WTC11 (cell line): ENCODE measurements around the gene DMD. TPM values are rescaled to one million over a fixed set of nuclear protein-coding genes. Genes with fewer than 3 reads are reported as not detected.

ENCODE experiments used
- ATAC-seq: fragments of 200-7000 bp; cut with Tn5 transposase; 2 replicates; pipeline ENCODE4 v1.10.0; 2021; ENCODE audit warnings: mild to moderate bottlenecking, moderate library complexity
- CTCF ChIA-PET: fragments of 300-600 bp; sonication (Branson Sonifier 250); formaldehyde crosslinking; loops from one replicate; lab custom pipeline; 2021; ENCODE audit warnings: antibody characterized with exemption; lab: Charles Lee
- POLR2A ChIA-PET: fragments of 350-600 bp; sonication (Branson Sonifier 250); formaldehyde crosslinking; loops from one replicate; lab custom pipeline; 2021; ENCODE audit warnings: antibody characterized with exemption; lab: Charles Lee
- DNase-seq: peaks from one replicate; pipeline ENCODE4 v3.0.0; 2021; ENCODE audit warnings: low spot score
- H3K27ac Mint-ChIP-seq: 2 replicates; pipeline ENCODE4 v1.8.0; 2021; ENCODE audit warnings: mixed read lengths
- H3K27me3 Mint-ChIP-seq: 2 replicates; pipeline ENCODE4 v1.8.0; 2021; ENCODE audit warnings: low read depth, mild to moderate bottlenecking, moderate library complexity, mixed read lengths
- H3K36me3 Mint-ChIP-seq: 2 replicates; pipeline ENCODE4 v1.8.0; 2021; ENCODE audit warnings: mixed read lengths
- H3K4me1 Mint-ChIP-seq: 2 replicates; pipeline ENCODE4 v1.8.0; 2022; ENCODE audit warnings: mixed read lengths
- H3K4me3 Mint-ChIP-seq: 2 replicates; pipeline ENCODE4 v1.8.0; 2021; ENCODE audit warnings: mild to moderate bottlenecking, moderate library complexity, mixed read lengths
- H3K9me3 Mint-ChIP-seq: 2 replicates; pipeline ENCODE4 v1.8.0; 2021; ENCODE audit warnings: mixed read lengths
- FOXP1 ChIP-seq: sonication (generic); formaldehyde crosslinking; IDR thresholded peaks from 2 replicates; pipeline ENCODE4 v1.8.0; 2022; ENCODE audit warnings: missing genetic modification reagents, mild to moderate bottlenecking, moderate library complexity, borderline replicate concordance
- JAZF1 ChIP-seq: fragments of 250-450 bp; sonication (Bioruptor Pico); IDR thresholded peaks from 2 replicates; pipeline ENCODE4 v1.9.0; 2021; ENCODE audit warnings: moderate library complexity, mild to moderate bottlenecking, inconsistent platforms
- NFATC4 ChIP-seq: fragments of 250-450 bp; sonication (Bioruptor Pico); IDR thresholded peaks from 2 replicates; pipeline ENCODE4 v1.9.0; 2021; ENCODE audit warnings: mild to moderate bottlenecking
- NR2C2 ChIP-seq: sonication (generic); formaldehyde crosslinking; IDR thresholded peaks from 2 replicates; pipeline ENCODE4 v1.8.0; 2022; ENCODE audit warnings: mild to moderate bottlenecking, missing genetic modification reagents
- OVOL2 ChIP-seq: fragments of 250-450 bp; sonication (Bioruptor Pico); IDR thresholded peaks from 2 replicates; pipeline ENCODE4 v1.9.0; 2021; ENCODE audit warnings: mild to moderate bottlenecking, borderline replicate concordance
- SMAD4 ChIP-seq: sonication (generic); formaldehyde crosslinking; IDR thresholded peaks from 2 replicates; pipeline ENCODE4 v1.8.0; 2022; ENCODE audit warnings: mild to moderate bottlenecking, missing genetic modification reagents
- TCF7 ChIP-seq: sonication (generic); formaldehyde crosslinking; IDR thresholded peaks from 2 replicates; pipeline ENCODE4 v1.8.0; 2022; ENCODE audit warnings: mild to moderate bottlenecking, low read depth, missing genetic modification reagents, moderate library complexity
- TEAD1 ChIP-seq: sonication (generic); formaldehyde crosslinking; IDR thresholded peaks from 2 replicates; pipeline ENCODE4 v1.8.0; 2022; ENCODE audit warnings: mild to moderate bottlenecking, missing genetic modification reagents
- TEAD4 ChIP-seq: sonication (generic); formaldehyde crosslinking; IDR thresholded peaks from 2 replicates; pipeline ENCODE4 v1.8.0; 2022; ENCODE audit warnings: mild to moderate bottlenecking, missing genetic modification reagents
- ZNF232 ChIP-seq: sonication (generic); formaldehyde crosslinking; IDR thresholded peaks from 2 replicates; pipeline ENCODE4 v1.8.0; 2022; ENCODE audit warnings: mild to moderate bottlenecking, missing genetic modification reagents
- ZNF416 ChIP-seq: fragments of 250-450 bp; sonication (Bioruptor Pico); IDR thresholded peaks from 2 replicates; pipeline ENCODE4 v1.9.0; 2021; ENCODE audit warnings: mild to moderate bottlenecking, inconsistent platforms
- total RNA-seq: library from RNA; stranded (reverse); gene quantifications from 3 replicates; pipeline ENCODE4 v1.2.3, GENCODE V29; 2021
- TF ChIP-seq, protein P1 (sequence below): sonication (generic); formaldehyde crosslinking; IDR thresholded peaks from 2 replicates; pipeline ENCODE4 v1.8.0; 2022; ENCODE audit warnings: mild to moderate bottlenecking, missing genetic modification reagents
- TF ChIP-seq, protein P2 (sequence below): sonication (generic); formaldehyde crosslinking; IDR thresholded peaks from 2 replicates; pipeline ENCODE4 v1.8.1; 2022; ENCODE audit warnings: mild to moderate bottlenecking, moderate library complexity, missing genetic modification reagents
- TF ChIP-seq, protein P3 (sequence below): fragments of 250-450 bp; sonication (Bioruptor Pico); conservative IDR thresholded peaks from 2 replicates; pipeline ENCODE4 v1.9.0; 2021; ENCODE audit warnings: mild to moderate bottlenecking
- TF ChIP-seq, protein P4 (sequence below): sonication (generic); formaldehyde crosslinking; IDR thresholded peaks from 2 replicates; pipeline ENCODE4 v1.8.1; 2023; ENCODE audit warnings: mild to moderate bottlenecking, missing genetic modification reagents
- TF ChIP-seq, protein P5 (sequence below): sonication (generic); formaldehyde crosslinking; IDR thresholded peaks from 2 replicates; pipeline ENCODE4 v1.8.0; 2022; ENCODE audit warnings: missing genetic modification reagents
- TF ChIP-seq, protein P6 (sequence below): sonication (generic); formaldehyde crosslinking; IDR thresholded peaks from 2 replicates; pipeline ENCODE4 v1.8.1; 2022; ENCODE audit warnings: mild to moderate bottlenecking, missing genetic modification reagents, moderate library complexity, borderline replicate concordance
- TF ChIP-seq, protein P7 (sequence below): sonication (generic); formaldehyde crosslinking; IDR thresholded peaks from 2 replicates; pipeline ENCODE4 v1.8.0; 2023; ENCODE audit warnings: missing genetic modification reagents
- TF ChIP-seq, protein P8 (sequence below): sonication (generic); formaldehyde crosslinking; IDR thresholded peaks from 2 replicates; pipeline ENCODE4 v1.8.1; 2022; ENCODE audit warnings: missing genetic modification reagents, borderline replicate concordance
- TF ChIP-seq, protein P9 (sequence below): sonication (generic); formaldehyde crosslinking; IDR thresholded peaks from 2 replicates; pipeline ENCODE4 v1.8.0; 2022; ENCODE audit warnings: mild to moderate bottlenecking, missing genetic modification reagents

DMD gene
- total RNA-seq, 1 experiment from 2014 or later, result 9.1 TPM

DNA sequence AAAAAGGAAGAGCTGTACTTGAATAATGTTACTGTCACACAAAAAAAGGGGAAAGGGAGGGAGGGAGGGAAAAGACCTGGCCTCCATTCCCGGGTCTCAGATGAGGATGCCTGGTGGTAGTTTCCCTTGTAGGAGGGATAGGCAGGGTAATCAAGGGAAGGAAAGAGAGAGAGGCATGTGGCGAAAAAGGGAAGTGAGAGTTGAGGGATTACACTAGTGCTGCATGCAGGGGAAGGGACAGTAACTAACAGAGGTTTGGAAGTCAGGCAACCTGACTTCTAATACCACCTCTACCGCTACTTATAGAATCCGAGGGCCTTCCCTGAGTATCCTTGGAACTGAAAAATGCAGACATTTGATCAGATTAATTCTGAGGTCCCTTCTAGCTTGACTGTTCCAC, 1317.8 kb downstream of the DMD start:
- Mint-ChIP-seq H3K4me3 (no peak overlapping the region), H3K36me3 (no peaks in the 10 kb centered on the region), H3K27ac (no peak overlapping the region), H3K4me1 (no peaks in the 10 kb centered on the region), H3K9me3 (no peaks in the 10 kb centered on the region), H3K27me3 (no peaks in the 10 kb centered on the region)
- no peak for DNase-seq
- ATAC-seq, result no peak
- ChIA-PET POLR2A (no interaction called here), CTCF (no interaction called here)
- TF ChIP-seq NFATC4 (CRISPR knock-in tag) (no peak), NR2C2 (CRISPR knock-in tag) (no peak), JAZF1 (no peak), FOXP1 (no peak), ZNF232 (CRISPR knock-in tag) (no peak), SMAD4 (CRISPR knock-in tag) (no peak), OVOL2 (CRISPR knock-in tag) (no peak)
- TF ChIP-seq, protein P1, sequence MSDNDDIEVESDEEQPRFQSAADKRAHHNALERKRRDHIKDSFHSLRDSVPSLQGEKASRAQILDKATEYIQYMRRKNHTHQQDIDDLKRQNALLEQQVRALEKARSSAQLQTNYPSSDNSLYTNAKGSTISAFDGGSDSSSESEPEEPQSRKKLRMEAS (CRISPR knock-in tag), result no peak
- TF ChIP-seq, protein P2, sequence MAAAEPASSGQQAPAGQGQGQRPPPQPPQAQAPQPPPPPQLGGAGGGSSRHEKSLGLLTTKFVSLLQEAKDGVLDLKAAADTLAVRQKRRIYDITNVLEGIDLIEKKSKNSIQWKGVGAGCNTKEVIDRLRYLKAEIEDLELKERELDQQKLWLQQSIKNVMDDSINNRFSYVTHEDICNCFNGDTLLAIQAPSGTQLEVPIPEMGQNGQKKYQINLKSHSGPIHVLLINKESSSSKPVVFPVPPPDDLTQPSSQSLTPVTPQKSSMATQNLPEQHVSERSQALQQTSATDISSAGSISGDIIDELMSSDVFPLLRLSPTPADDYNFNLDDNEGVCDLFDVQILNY (CRISPR knock-in tag), result no peak
- TF ChIP-seq, protein P3, sequence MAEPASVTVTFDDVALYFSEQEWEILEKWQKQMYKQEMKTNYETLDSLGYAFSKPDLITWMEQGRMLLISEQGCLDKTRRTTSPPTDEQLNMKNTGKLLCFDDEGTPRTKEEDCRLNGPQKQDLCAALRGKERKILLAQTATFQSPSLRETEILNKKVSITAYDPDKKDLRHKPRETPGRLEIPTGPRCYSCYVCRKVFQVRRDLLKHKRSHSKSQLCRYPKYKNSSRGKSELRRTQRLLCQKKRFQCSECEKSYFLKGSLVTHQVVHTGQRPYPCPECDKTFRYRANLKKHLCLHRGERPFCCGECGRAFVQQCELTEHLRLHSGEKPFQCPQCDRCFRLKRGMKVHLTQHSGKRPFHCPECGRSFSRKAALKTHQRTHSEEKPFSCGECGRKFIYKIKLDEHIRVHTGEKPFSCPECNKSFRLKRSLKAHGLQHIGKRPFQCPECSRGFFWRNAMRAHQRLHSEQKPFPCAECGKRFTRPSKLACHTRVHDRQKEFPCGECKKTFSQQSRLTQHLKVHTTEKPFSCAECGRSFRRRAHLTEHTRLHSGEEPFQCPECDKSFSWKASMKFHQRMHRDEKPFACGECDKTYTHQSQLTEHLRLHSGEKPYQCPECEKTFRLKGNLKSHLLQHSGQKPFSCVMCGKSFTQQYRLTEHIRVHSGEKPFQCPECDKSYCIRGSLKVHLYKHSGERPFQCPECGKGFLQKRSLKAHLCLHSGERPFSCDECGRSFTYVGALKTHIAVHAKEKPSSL (CRISPR knock-in tag), result no peak
- TF ChIP-seq, protein P4, sequence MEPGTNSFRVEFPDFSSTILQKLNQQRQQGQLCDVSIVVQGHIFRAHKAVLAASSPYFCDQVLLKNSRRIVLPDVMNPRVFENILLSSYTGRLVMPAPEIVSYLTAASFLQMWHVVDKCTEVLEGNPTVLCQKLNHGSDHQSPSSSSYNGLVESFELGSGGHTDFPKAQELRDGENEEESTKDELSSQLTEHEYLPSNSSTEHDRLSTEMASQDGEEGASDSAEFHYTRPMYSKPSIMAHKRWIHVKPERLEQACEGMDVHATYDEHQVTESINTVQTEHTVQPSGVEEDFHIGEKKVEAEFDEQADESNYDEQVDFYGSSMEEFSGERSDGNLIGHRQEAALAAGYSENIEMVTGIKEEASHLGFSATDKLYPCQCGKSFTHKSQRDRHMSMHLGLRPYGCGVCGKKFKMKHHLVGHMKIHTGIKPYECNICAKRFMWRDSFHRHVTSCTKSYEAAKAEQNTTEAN (CRISPR knock-in tag), result no peak
- TF ChIP-seq, protein P5, sequence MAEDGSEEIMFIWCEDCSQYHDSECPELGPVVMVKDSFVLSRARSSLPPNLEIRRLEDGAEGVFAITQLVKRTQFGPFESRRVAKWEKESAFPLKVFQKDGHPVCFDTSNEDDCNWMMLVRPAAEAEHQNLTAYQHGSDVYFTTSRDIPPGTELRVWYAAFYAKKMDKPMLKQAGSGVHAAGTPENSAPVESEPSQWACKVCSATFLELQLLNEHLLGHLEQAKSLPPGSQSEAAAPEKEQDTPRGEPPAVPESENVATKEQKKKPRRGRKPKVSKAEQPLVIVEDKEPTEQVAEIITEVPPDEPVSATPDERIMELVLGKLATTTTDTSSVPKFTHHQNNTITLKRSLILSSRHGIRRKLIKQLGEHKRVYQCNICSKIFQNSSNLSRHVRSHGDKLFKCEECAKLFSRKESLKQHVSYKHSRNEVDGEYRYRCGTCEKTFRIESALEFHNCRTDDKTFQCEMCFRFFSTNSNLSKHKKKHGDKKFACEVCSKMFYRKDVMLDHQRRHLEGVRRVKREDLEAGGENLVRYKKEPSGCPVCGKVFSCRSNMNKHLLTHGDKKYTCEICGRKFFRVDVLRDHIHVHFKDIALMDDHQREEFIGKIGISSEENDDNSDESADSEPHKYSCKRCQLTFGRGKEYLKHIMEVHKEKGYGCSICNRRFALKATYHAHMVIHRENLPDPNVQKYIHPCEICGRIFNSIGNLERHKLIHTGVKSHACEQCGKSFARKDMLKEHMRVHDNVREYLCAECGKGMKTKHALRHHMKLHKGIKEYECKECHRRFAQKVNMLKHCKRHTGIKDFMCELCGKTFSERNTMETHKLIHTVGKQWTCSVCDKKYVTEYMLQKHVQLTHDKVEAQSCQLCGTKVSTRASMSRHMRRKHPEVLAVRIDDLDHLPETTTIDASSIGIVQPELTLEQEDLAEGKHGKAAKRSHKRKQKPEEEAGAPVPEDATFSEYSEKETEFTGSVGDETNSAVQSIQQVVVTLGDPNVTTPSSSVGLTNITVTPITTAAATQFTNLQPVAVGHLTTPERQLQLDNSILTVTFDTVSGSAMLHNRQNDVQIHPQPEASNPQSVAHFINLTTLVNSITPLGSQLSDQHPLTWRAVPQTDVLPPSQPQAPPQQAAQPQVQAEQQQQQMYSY, result no peak
- TF ChIP-seq, protein P6, sequence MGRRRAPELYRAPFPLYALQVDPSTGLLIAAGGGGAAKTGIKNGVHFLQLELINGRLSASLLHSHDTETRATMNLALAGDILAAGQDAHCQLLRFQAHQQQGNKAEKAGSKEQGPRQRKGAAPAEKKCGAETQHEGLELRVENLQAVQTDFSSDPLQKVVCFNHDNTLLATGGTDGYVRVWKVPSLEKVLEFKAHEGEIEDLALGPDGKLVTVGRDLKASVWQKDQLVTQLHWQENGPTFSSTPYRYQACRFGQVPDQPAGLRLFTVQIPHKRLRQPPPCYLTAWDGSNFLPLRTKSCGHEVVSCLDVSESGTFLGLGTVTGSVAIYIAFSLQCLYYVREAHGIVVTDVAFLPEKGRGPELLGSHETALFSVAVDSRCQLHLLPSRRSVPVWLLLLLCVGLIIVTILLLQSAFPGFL (CRISPR knock-in tag), result no peak
- TF ChIP-seq, protein P7, sequence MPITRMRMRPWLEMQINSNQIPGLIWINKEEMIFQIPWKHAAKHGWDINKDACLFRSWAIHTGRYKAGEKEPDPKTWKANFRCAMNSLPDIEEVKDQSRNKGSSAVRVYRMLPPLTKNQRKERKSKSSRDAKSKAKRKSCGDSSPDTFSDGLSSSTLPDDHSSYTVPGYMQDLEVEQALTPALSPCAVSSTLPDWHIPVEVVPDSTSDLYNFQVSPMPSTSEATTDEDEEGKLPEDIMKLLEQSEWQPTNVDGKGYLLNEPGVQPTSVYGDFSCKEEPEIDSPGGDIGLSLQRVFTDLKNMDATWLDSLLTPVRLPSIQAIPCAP (CRISPR knock-in tag), result no peak

DNA sequence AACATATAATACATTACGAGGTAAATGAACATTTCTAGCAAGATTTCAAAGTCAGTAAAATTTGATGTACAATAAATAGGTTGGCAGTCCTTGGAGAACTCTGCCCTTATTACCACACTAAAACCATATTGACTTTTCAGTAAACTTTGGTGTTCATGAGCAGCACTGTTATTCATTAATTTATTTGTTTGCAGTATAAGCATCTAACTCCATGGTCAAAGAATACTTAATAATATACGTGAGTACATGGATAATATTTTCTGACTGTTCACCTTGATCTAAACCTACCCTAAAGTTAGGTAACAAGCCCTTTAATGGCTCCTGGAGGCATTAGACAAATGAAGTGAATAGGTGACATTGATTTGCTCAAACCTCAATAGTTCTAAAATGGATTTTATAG, 1322.3 kb downstream of the DMD start:
- CTCF ChIA-PET, result no interaction called here
- H3K9me3 Mint-ChIP-seq, result peaks cover 2% of the 10 kb centered on the region; the same call in 1 of the 2 replicates
- POLR2A ChIA-PET, result no interaction called here
- no peaks in the 10 kb centered on the region for H3K4me1 Mint-ChIP-seq
- no peaks in the 10 kb centered on the region for H3K27me3 Mint-ChIP-seq
- no peaks in the 10 kb centered on the region for H3K36me3 Mint-ChIP-seq
- ATAC-seq (no peak), DNase-seq (no peak)
- H3K4me3 Mint-ChIP-seq, result no peak overlapping the region
- no peak overlapping the region for H3K27ac Mint-ChIP-seq
- no peak for TF ChIP-seq TEAD1 (CRISPR knock-in tag)
- TF ChIP-seq, protein P8, sequence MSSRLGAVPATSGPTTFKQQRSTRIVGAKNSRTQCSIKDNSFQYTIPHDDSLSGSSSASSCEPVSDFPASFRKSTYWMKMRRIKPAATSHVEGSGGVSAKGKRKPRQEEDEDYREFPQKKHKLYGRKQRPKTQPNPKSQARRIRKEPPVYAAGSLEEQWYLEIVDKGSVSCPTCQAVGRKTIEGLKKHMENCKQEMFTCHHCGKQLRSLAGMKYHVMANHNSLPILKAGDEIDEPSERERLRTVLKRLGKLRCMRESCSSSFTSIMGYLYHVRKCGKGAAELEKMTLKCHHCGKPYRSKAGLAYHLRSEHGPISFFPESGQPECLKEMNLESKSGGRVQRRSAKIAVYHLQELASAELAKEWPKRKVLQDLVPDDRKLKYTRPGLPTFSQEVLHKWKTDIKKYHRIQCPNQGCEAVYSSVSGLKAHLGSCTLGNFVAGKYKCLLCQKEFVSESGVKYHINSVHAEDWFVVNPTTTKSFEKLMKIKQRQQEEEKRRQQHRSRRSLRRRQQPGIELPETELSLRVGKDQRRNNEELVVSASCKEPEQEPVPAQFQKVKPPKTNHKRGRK (CRISPR knock-in tag), result no peak
- no peak for TF ChIP-seq TCF7 (CRISPR knock-in tag)
- no peak for TF ChIP-seq TEAD4 (CRISPR knock-in tag)
- TF ChIP-seq ZNF416 (CRISPR knock-in tag), result no peak
- TF ChIP-seq, protein P9, sequence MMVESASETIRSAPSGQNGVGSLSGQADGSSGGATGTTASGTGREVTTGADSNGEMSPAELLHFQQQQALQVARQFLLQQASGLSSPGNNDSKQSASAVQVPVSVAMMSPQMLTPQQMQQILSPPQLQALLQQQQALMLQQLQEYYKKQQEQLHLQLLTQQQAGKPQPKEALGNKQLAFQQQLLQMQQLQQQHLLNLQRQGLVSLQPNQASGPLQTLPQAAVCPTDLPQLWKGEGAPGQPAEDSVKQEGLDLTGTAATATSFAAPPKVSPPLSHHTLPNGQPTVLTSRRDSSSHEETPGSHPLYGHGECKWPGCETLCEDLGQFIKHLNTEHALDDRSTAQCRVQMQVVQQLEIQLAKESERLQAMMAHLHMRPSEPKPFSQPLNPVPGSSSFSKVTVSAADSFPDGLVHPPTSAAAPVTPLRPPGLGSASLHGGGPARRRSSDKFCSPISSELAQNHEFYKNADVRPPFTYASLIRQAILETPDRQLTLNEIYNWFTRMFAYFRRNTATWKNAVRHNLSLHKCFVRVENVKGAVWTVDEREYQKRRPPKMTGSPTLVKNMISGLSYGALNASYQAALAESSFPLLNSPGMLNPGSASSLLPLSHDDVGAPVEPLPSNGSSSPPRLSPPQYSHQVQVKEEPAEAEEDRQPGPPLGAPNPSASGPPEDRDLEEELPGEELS (CRISPR knock-in tag), result no peak
